Hippocampal formation (tissue), 2 donors: ENCODE data around the gene KHK.
"Not testable (repeated sequence)": the region's sequence is repeated elsewhere in the genome, so short reads cannot be mapped to it uniquely, and the experiment has no call there.

ENCODE experiments used
- DNase-seq, 2 donors: peaks; one replicate each; lab custom pipeline; 2025; lab: John Stamatoyannopoulos, UW

KHK gene

DNA sequence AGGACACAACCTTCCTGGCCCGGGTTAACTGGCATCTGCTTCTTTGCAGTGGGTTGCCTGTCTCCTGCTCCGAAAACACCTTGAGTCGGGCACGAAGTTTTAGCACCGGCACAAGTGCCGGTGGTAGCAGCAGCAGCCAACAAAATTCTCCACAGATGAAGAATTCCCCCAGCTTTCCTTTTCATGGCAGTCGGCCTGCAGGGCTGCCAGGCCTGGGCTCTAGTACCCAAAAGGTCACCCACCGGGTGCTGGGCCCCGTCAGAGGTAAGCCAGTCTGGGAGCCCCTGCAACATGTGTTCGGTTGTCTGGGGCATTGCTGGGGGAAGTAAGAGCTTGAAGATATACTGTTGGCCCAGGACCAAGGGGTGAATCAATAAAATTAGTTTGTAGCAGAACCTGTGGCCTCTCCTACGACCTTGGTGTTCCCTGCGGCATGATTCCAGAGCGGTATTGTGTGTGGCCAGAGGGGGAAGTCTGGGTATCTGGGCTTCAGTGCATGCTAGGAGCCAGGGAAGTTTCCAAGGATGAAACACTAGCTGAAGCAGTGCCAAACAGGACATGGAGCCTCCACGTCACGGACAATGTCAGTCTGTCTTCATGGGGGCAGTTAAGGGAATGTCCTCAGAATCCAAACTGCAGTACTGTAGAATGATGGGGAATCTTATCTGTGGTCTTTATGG lies 27.3 kb upstream of the KHK start:
- no peak for DNase-seq

GRCh38 chr2:27060323-27060722 lies 26.2 kb upstream of the KHK start:
- no peak for DNase-seq

DNA sequence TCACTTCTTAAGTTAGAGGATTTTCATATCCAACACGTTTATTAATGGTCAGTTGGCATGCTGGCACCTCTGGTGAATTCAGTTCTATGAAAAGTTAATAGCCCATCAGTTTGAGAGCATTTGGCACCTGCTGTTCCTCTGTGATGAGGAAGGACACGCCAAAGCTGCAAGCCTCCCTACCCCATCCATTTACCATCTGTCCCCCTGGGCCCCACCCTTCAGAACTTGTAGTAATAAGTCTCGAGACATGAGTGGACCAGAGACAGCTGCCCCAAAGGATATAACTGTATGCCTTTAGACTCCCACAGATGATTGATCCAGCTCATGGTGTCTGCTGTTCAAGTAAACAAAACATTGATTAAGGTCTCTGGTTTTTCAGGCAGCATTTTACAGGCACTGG lies 21.4 kb upstream of the KHK start:
- DNase-seq = no peak

DNA sequence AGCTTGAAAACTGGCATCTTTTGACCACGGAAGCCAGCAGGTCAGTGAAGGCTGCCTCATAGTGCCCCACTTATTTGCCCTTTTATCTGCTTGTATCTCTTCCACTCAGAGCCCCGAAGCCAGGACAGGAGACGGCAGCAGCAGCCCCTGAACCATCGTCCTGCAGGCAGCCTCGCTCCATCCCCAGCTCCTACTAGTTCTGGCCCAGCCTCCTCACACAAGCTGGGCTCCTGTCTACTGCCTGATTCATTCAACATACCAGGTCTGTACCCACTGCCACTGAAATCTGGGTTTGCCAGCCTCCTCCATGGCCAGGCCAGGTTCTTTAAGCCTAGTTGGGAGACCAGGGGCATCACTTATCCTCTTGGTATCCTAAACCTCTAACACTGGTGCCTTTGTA lies 19.2 kb upstream of the KHK start:
- no peak for DNase-seq

GRCh38 chr2:27069436-27069835 lies 17.1 kb upstream of the KHK start:
- no peak for DNase-seq

DNA sequence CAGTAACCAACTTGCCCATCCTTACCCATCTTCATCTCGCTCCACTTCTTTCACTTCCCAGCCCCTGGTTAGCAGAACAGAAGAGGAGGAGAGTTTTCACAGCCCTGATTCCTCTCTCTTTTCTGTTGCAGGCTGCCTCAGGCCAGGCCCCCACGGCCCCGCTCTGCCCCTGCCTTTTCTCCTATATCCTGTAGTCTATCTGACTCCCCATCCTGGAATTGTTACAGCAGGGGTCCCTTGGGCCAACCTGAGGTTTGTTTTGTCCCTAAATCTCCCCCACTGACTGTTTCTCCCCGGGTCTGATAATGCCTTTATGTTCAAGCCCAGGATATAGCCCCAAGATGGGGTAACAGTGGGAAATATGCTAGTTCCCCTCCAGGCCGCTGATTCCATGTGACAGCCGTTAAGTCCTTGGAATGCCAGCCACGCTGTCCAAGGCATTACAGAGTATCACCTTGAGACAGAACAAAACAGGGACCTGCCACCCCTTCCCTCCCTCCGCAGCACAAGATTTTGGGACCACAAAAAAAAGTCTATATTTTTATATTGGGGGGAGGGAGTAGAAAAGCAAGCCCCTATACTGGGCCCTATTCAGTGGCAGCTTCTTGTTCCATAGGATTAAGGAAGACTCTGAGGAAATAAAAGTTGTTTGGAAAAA lies 16.5 kb upstream of the KHK start:
- no peak for DNase-seq

- no peak for DNase-seq
Measured at GRCh38 chr2:27070653-27071276, 15.8 kb upstream of the KHK start.

DNA sequence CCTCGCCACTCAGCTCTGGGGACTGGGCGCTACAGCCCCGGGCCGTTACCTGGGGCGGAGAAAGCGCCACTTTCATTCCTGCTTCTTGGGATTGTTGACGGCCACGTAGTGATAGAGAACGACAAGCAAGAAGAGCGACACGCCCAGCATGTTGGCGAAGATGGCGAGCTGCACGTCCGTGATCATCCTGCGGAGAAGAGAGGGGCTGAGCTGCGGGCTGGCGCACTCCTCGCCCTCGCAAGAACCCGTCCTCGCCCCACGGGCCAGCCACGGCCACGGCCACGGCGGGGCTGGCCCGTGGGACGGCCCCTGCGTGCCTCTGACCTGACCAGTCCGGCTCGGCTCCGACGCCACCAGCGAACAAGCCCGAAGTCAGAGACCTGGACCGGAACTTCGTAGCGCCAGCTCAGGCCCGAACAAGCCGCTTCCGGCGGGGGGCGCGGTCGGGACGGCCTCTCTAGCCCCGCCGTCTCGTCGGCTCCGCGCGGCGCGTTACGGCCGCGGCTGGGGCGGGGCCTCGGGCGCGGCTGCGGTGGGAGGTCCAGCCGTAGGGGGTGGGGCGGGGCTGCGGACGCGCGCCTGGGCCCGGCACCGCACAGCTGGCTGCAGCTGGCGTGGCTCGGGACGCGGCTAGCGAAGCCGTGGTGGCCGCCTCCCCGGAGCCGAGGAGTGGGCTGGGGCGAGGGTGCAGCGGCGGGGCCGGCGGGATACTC lies 15.1 kb upstream of the KHK start, which contains the start of gene OST4:
Gene OST4, minus strand, starts transcription at position 378 of the 713 bp plus-strand sequence.
- DNase-seq = peak; percentile 92 to 93

DNA sequence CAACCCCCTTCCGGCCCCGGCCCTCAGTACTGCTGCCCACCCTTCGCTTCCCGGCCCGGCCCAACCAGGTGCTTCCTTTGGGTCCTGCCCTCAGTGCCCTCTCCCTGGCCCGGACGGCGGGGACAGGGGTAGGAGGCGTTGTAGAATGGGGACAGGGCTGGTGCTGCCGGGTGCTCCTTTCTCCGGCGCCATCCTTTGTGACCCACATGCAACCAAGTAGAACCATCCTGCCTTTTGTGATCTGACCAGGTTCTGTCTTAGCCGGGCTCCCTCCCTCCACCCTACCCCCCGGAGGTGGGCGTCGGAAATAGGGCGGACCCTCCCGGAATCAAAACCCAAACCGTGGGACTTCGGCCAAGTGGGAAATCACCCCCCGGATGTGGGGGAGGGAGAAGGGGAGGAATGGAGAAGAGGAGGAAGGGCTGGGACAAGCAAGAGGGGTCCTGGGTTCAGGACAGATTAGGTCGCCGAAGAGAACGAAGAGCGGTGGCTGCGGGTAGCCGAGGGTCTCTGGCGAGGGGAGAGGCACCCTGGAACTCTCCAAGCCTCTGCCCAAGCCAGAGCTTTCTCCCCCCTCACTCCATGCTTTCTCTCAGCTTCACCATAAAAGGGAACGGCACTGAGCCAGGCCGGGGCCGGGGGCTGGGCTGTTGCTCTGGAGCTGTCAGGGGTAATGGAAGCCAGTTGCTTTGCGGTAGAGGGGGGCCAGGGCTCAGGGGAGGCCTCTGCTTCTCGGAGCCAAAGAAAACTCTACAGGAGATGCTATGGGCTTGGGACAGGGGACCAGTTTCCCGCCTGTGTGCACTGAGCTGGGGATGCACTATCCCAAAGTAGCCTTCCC lies 14.4 kb upstream of the KHK start:
- DNase-seq = peak in 1 of 2 donors; percentile 14

DNA sequence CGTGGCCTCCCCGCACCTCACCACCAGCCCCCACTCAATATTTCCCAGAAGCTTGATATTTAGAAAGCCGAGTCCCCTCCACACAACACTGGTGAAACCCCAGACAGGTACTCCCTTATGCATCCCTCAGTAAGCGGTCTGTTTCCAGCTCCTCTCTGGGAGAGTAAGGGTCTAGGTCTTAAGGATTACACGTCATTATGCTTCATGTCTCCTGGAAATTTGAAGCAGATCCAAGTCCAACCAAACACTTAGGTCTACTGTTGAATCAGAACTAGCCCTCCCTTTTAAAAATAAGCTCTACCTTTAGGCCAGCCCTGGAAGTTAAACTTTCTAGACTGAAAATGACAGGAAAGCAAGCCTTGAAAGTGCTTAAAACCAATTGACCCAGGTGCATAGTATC lies 13.7 kb upstream of the KHK start:
- no peak for DNase-seq

DNA sequence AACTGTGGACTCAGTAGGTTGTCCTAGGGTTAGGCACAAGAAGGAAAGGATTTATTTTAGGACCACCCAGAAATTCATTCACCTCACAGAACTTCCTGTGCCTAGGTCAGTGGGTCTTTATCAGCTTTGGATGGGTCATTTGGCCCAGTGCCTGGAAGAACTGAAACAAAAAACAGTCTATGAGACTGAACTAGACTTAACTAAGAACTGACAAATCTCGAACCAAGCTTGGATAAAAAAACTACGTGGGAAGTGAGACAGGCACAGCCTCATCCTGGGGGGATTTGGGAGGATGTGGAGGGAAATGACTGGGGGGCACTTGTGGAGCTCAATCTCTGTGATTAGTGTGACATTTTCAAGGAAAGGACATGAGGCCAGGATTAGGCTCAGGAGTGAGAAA lies 12.8 kb upstream of the KHK start:
- DNase-seq = no peak

- no peak for DNase-seq
Measured at GRCh38 chr2:27074738-27075565, 11.6 kb upstream of the KHK start.

DNA sequence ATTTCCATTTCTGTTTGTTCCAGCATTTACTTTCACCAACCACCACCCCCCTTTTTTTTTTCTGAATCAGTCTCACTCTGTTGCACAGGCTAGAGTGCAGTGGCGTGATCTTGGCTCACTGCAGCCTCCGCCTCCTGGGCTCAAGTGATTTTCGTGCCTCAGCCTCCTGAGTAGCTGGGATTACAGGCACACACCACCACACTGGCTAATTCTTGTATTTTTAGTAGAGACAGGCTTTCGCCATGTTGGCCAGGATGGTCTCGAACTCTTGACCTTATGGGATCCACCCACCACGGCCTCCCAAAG lies 11.1 kb upstream of the KHK start:
- DNase-seq = not testable (repeated sequence)

- DNase-seq = no peak
Measured at GRCh38 chr2:27076323-27076722, 10.2 kb upstream of the KHK start.

DNA sequence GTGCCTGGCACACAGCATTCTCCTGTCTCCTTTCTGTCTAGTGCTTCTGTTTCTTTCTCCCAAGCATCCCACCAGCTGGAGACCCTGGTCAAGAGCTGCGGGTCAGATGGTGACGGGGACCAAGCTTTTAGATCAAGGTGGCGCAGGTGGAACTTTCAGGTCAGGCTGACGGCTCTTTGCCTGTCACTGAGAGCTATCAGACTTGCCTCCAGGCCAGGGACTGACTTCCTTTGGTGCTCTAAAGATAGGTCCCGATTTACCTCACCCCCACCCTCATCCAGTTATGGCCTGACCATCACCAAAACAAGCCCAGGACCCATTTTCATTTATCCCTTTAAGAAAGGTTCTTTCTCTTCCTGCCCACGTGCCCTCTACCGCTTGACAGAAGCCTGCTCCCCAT lies 9.3 kb upstream of the KHK start:
- no peak for DNase-seq

DNA sequence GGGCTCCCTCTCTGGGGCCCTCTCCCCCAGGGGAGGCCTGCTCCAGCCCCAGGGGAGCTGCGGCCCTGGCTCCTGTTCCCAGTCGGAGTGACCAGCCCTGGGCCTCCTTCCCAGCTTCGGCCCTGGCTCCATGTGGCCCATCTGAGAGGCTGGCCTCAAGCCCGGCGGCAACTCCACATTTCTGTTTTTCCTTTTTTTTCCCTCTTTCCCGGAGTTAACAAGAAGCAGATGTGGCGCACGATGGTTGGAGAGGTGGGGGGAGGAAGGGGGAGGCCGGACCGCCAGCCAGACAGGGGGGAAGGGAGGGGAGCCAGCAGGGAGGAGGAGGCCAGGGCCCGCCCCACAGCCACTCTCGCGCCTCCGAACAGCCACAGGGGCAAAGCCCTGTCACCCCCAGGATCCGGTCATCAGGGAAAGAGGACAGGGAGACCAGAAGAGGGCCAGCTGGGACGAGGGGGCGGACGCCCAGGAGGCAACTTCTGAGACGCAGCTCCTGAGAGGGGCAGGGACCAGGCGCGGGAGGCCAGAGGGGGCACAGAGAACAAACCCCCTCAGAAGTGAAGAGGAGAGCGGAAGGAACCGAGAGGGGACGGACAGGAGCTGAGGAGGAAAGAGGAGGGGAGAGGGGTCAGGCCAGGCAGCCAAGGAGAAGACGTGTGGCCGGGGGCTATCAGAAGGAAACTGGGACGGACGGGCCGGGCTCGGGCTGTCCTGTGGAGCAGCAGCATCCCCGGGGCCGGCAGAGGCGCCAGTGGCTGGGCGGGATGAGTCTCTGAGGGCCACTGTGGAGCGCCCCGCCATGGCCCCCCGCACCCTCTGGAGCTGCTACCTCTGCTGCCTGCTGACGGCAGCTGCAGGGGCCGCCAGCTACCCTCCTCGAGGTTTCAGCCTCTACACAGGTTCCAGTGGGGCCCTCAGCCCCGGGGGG lies 8.0 kb upstream of the KHK start, which contains the start of gene EMILIN1:
Gene EMILIN1, plus strand, starts transcription at position 349 of the 928 bp plus-strand sequence. Its CDS starts 451 bp downstream, at position 800.
- peak; percentile 57 to 60 for DNase-seq

DNA sequence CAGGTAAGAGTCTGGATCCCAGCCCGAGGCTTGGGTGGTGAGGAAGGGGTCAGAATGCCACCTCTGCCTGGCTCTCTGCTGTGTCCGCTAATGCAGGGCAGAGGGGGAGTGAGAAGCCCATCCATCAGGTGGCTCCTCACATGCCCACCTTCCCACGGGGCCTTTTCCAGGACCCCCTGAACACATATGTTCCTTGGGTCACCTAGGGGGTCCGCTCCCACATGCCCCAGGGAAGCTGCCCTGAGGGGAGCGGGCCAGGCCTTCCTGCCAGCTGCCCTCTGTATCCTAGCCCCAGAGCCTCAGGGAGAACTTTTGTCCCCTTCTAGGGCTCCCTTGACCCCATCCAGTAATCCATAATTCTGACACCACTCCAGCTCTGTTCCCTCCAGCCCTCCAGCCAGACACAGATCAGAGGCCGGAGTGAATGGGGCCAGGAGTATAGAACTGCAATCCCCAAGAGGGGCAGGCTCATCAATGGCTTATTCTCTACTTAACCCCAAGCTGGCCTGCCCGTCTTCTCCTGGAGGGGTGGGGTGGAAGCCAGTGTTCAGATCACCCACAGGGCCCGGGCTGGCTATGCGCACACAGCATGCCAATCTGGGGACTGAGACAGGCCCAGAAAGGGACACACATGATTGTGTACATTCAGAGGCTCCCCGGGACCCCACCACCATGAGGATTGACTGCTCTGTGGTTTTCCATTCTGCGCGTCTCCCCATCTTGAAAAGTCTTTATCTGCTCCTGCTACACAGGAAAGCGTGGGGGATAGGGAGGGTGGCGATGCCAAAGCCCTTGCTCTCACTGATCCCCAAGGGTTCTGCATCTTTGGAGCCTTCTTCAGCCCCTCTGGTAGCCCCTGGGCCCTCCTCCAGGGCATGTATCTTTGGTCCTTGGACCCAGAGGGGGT lies 7.1 kb upstream of the KHK start:
- no peak for DNase-seq

DNA sequence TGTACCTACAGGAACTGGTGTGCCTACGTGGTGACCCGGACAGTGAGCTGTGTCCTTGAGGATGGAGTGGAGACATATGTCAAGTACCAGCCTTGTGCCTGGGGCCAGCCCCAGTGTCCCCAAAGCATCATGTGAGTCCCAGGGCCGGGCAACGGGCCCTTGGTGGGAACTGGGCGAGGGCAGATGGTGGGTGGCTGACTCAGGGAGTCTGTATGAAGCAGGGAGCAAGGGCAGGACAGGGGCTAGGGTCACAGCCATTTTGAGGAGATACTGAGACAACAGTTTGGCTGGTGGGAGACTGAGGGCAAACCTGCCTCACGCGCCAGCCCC lies 6.5 kb upstream of the KHK start:
- DNase-seq = no peak

DNA sequence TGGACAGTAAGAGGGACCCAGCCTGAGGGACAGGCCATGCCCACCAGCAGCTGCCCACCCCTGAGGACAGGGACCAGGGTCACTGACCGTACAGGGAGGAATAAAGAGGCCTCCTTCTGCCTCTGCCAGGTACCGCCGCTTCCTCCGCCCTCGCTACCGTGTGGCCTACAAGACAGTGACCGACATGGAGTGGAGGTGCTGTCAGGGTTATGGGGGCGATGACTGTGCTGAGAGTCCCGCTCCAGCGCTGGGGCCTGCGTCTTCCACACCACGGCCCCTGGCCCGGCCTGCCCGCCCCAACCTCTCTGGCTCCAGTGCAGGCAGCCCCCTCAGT lies 6.0 kb upstream of the KHK start:
- DNase-seq = no peak
